ENCODE data around the gene BORCS5.
"Not testable (repeated sequence)": the region's sequence is repeated elsewhere in the genome, so short reads cannot be mapped to it uniquely, and the experiment has no call there.

Gene BORCS5

GRCh38 chr12:12396694-12397093, 39.8 kb downstream of the BORCS5 start:
- DNase-seq (ENCODE audit: low read depth) = no peak

GRCh38 chr12:12397184-12397583, 40.3 kb downstream of the BORCS5 start:
- no peak for DNase-seq (ENCODE audit: low read depth)

- DNase-seq (ENCODE audit: low read depth) = peak; percentile 94
These were observed 41.4 kb downstream of the BORCS5 start for GRCh38 chr12:12398026-12398859.

- no peak for DNase-seq (ENCODE audit: low read depth)
These were observed 42.3 kb downstream of the BORCS5 start for GRCh38 chr12:12399161-12399560.

DNA sequence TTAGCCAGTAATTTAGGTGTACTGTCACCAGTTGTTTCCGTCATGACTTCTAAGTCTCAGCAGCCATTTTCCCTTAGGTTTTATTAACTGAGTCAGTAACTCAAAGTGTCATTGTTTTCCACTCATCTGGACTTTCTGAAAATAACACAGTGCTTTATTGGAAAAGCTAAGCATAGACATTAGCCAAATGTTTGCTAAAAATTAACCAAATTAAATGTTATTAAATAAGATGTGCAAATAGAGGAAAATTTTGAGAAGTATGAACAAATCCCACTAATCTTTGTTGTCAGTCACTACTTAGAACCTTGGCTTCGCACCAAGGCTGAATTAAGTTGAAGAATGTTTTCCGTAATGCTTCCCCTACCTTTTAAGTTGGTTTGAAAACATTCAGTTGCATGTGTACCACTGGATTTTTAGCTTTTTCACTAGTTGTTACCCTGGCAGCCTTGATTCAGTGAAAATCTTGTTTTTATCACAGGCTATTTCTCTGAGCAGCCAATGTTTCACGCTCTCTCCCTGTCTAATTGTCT, 43.0 kb downstream of the BORCS5 start:
- DNase-seq (ENCODE audit: low read depth) = no peak

DNA sequence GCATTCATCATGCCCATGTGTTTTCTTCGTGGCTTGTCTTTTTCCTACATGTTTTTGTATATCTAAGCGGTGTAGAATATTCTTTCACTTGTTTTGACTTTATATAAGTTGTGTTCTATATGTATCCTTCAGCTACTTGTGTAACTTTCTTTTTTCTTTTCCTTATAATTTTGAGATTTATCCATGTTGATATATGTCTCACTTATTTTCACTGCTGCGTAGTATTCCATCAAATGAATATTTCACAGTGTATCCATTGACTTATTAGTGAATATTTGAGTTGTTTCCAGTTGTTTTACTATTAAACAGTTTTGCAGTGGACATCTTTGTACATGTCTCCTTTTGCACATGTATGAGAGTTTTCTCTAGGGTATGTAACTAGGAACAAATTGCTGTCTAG, 43.9 kb downstream of the BORCS5 start:
- no peak for DNase-seq (ENCODE audit: low read depth)

GRCh38 chr12:12403264-12404248, 46.7 kb downstream of the BORCS5 start:
- DNase-seq (ENCODE audit: low read depth) = no peak

DNA sequence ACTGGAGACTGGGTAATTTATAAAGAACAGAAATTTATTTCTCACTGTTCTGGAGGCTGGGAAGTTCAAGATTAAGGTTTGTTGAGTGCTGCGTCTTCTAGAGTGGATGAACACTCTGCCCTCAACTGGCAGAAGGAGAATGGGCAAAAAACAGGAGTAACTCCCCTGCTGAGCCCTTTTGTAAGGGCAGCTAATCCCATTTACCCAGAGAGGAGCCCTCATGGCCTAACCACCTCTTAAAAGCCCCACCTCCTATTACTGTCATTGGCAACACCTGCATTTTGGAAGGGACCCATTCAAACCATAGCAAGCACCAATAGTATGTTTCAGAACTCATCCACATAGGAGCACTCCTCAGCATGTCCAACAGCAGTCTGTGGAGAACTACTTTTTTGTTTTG, 47.4 kb downstream of the BORCS5 start:
- no peak for DNase-seq (ENCODE audit: low read depth)

DNA sequence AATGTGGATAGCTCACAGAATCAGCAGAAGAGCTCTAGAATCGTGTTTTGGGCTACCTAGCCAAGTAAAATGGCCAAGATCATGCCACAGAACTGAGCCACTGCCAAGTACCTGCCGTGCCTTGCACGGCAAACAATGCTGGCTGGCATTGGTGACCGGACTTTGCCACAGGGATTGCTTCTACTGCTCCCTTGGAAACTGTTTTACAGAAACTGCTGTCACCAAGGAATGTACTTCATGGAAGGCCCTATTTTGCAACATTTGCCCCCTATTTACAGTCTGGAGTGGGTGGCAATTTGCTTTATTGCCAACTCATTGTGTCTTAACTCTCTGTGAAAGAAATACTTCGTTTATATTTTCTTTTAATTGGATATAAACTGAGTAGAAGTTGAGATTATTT, 49.0 kb downstream of the BORCS5 start:
- DNase-seq (ENCODE audit: low read depth) = no peak

DNA sequence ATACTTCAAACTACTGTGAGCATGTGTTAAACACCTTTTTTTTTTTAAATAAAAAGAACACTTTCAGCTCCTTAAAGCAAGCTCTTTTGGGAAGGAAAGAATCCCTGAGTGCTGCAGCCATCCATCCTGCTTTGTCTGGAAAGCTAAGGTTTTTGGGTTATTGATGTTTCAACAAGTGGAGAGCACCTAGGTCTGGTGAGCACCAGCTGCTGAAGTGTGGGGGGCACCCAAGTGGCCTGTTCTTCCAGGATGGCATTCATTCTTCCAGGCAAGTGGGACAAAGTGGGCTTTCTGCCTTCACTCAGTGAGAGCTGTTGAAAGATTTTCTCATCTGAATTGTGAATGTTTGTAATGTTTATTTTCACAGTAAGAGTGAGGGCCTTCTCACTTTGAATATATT, 49.9 kb downstream of the BORCS5 start:
- no peak for DNase-seq (ENCODE audit: low read depth)

DNA sequence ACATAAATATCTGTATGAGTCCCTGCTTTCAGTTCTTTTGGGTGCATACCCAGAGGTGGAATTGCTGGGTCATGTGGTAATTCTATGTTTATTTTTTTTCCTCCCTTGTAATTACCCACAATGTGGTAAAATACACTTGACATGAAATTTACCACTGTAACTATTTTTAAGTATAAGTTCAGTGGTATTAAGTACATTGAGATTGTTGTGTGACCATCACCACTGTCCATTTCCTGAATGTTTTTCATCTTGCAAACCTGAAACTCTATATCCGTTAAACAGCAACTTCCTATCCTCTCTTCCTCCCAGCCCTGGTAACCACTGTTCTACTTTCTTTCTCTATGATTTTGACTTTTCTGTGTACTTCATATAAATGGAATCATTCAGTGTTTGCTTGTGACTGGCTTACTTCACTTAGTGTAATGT, 51.4 kb downstream of the BORCS5 start:
- no peak for DNase-seq (ENCODE audit: low read depth)

DNA sequence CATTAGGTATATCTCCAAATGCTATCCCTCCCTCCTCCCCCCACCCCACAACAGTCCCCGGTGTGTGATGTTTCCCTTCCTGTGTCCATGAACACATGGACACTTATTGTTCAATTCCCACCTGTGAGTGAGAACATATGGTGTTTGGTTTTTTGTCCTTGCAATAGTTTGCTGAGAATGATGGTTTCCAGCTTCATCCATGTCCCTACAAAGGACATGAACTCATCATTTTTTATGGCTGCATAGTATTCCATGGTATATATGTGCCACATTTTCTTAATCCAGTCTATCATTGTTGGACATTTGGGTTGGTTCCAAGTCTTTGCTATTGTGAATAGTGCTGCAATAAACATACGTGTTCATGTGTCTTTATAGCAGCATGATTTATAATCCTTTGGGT, 52.5 kb downstream of the BORCS5 start:
- not testable (repeated sequence) for DNase-seq (ENCODE audit: low read depth)

DNA sequence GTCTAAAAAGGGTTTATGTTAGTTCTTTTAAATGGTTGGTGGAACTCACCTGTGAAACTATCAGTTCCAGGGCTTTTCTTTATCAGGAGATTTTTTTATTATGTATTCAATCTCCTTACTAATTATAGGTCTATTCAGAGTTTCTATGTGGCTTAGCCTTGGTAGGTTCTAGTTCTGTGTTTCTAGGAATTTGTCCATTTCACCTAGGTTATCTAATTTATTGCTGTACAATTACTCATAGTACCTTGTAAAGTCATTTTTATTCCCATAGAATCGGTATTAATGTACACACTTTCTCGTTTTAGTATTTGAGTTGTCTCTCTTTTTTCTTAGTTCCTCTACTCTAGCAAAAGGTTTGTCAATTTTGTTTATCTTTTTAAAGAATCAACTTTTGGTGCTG, 59.0 kb downstream of the BORCS5 start:
- no peak for DNase-seq (ENCODE audit: low read depth)

- not testable (repeated sequence) for DNase-seq (ENCODE audit: low read depth)
These were observed 62.3 kb downstream of the BORCS5 start for GRCh38 chr12:12419165-12419564.

DNA sequence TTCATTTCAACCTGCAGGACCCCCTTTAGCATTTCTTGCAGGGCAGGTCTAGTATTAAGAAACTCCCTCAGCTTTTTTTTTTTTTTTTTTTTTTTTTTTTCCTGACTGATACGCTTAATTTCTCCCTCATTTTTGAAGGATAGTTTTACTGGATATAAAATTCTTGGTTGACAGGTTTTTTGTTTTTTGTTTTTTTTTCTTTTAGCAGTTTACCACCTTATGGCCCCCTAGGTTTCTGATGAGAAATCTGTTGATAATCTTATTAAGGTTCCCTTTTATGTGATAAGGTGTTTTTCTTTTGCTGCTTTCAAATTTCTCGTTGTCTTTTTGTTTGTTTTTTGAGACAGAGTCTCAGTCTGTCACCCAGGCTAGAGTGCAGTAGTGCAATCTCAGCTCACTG, 66.5 kb downstream of the BORCS5 start:
- no peak for DNase-seq (ENCODE audit: low read depth)

DNA sequence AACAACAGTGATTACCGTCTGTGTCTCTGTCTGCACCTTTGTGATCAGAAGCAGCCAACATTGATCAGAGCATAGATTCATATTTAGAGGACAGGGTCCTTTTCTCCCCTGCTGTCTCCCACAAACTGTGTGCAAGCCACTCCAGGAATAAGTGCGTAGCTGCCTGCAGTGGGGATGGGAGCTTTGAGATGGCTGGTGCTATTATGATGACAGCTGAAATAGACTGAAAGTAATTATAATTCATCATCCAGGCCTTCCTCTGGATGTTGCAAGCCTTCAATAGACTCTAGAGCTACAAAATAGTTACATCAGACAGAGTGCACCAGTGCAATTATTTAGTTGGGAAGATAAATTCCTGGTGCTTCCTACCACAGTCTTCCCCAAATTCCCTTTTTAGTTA, 68.1 kb downstream of the BORCS5 start:
- DNase-seq (ENCODE audit: low read depth) = no peak

DNA sequence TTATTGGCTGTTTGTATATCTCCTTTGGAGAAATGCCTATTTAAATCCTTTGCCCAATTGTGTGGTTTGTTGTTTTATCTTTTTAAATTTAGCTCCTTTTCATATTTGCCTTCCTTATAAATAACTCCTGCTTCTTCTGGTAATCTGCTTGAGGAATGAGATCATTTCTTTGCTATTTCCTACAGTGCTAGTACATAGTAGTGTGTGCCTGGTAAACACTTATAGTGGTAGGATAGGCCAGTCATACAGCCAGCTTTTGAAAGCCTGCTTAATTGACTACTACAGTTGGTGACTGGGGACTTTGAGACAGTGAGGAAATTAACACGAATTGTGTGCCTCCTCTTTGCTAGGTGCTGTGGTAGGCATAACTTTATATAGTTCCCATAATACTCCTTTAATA, 68.7 kb downstream of the BORCS5 start:
- peak; percentile 37 for DNase-seq (ENCODE audit: low read depth)

- DNase-seq (ENCODE audit: low read depth) = no peak
These were observed 70.7 kb downstream of the BORCS5 start for GRCh38 chr12:12427568-12427967.

DNA sequence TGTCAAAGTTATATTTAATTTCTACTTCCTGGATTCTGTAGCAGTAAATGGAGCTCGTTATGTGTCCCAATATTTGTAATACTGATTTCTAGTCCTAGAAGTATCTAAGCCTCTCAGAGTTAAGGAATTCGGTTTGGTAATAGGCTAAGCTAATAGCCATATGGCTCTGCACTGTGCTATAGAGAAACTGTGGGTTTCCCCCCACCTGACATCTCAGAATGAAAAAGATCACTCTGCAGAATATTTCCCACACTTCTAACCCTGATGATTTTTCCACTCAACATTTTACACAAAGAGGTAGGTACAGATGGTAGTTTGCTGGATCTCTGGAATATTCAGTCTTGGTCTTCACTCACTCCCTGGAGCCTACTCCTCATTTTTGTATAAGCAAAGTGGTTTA, 71.2 kb downstream of the BORCS5 start:
- DNase-seq (ENCODE audit: low read depth) = no peak

DNA sequence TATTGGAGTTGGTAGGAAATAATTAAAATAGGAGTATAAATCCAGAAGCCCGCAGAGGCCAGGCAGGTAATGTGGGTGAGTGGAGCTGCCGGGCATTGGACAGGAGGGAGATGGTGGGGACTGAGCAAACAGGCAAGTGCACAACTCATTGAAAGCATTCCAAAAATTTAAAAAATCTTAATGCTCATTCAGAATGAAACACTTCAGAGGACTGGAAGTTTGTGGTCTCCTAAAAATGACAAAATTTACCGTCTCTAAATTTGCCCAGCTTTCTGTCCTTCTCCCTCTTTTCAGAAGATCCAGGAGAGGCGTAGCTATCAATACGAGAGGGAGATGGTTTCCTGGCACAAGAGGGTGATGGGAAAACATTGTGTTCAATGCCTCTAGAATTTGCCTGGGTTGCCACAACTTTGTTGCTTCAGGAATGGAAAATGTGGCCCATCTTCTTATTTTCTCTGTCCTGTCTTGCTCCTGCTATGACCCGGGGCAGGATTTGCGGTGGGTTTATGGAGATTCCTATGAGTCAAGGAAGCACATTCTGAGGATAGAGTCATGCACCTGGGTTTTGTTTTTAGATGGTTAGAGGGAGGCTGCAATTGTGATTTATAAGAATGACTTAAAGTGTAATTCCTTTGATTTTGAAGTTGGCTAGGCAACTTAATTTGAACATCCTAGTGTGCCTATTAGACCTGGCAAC, 72.2 kb downstream of the BORCS5 start:
- DNase-seq (ENCODE audit: low read depth) = no peak

DNA sequence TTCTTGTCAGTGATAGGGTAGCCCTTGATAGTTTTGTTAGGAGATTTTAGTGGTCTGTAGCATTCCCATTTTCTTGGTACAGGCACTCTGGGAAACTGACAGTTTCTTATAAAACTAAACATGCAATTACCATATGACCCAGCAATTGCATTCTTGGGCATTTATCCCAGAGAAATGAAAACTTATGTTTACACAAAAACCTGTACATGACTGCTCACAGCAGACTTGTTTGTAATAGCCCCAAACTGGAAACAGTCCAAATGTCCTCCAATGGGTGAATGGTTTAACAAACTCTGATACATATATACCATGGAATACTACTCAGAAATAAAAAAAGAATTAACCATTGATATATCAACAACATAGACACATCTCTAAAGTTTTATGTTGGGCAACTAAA, 75.5 kb downstream of the BORCS5 start:
- peak; percentile 21 for DNase-seq (ENCODE audit: low read depth)

- no peak for DNase-seq (ENCODE audit: low read depth)
These were observed 76.4 kb downstream of the BORCS5 start for GRCh38 chr12:12433203-12433731.

All from GM04503 (cell line).